ENCODE measurements around the gene CDKN1B.

The CDKN1B gene

DNA sequence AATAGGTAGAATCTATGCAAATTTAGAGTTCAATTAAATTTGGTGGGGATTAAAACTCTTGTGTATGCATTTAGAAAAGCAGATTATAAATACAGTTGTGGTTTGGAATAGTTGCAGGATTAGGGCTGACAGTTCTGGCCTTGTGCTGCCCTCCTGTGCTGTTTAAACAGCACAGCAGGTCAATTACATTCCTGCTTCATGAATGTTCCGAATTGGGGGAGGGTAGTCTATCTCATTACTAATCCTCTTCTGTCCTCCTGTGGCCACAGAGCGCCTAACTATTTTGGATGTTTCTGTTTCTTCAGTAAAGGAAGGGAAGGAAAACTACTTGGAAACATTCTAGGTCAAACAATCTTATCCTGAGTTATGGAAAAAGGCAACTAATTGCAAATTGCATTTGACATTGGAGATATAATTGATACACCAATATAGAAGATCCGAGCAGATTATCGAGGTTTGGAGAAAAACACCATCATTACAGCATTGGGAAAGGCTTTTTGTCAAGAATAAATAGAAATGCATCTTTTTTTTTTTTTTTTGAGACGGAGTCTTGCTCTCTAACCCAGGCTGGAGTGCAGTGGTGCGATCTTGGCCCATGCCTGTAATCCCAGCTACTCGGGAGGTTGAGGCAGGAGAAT lies 12.5 kb upstream of the CDKN1B start:
- peak; percentile 92 for DNase-seq

DNA sequence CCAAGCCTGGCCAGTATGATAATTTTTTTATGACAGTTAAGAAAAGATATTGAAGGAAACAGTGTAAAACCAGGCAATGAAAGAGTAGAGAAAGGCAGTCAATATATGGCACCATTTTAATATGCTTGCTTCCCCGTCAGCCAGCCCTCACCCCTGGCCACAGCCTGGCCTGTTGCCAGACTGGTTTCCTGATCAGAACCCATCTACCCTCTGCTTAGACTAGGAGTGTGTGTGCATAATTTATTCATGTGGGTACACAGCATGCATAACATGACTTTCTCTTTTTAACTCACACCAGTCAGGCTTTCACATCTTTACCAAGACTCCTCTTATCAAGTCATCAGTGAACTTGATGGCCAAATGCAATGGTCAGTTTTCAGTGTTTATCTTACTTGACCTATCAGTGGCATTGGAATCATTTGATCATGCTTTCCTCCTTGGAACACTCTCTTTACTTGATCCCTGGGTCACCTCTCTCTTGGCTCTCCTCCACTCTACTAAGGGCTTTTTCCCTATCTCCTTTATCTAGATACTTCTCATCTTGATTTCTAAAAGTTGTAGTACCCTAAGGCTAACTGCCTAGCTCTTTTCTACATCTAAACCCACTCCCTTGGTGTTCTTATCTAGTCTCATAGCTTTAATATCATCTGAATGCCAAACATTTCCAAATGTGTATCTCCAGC lies 11.2 kb upstream of the CDKN1B start:
- DNase-seq = no peak

DNA sequence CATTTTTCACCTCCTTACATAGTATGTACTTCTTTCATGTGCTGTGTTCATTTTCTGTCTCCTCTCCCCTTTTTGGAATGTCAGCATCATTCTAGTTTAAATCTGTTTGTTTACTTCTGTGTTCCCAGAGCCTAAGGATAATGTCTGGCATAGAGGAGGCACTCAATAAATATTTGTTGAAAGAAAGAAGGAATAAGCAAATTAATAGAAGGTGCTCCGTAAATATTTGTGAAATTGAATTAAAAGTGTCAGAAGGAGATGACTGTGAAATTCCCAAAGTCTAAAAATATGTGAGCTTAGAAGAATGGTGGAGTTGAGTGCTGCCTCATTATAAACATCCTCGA lies 3.3 kb upstream of the CDKN1B start:
- no peak for DNase-seq

DNA sequence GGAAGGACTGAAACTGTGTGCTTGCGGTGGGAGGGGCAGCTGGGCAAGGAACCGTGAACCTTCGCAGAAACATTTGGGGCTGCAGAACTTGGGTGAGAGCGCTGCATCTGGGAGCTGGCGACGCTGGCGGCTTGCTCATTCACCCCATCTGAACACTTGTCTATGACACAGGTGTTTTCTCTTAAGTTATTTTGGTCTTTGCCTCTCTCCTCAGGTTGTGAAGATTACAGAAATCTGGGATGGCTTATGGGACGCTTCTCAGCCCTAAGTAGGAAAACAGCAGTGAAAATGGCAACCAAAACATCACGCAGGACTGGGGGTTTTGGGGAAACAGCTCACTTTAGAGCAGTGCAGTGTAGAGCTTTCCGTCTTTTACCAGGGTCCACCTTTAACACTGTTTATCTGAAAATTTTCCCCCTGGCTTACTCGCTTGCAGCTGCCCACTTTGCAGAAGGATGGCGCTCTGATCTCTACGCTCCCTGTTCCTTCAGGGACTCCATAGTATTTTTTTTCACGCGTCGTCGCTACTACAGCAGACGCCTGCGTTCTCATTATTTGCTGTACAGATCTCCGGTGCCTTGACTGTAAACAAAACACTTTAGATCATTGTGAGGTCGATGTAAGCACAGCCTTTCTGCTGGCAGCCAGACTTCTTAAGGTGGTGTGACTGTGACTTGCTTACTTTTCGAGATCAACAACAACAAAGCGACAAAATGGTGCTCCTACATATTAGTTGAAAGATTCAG lies 2.7 kb upstream of the CDKN1B start:
- peak; percentile 79 for DNase-seq

DNA sequence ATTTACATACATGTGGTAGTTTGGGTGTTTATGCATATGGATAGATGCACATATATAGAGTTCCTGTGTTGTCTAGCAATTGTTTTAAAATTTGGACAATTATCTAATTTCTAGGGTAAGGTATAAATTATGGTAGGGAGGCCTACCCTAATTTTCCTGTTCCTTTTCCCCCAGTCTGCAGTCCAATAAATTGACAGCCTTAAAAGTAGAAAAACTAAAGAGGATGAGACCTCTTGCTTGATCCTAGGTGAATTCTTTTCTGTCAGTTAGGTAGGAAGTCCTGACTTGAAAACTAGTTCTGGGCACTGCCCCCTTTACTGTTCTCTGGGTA lies 2.1 kb upstream of the CDKN1B start:
- DNase-seq = peak; percentile 58

DNA sequence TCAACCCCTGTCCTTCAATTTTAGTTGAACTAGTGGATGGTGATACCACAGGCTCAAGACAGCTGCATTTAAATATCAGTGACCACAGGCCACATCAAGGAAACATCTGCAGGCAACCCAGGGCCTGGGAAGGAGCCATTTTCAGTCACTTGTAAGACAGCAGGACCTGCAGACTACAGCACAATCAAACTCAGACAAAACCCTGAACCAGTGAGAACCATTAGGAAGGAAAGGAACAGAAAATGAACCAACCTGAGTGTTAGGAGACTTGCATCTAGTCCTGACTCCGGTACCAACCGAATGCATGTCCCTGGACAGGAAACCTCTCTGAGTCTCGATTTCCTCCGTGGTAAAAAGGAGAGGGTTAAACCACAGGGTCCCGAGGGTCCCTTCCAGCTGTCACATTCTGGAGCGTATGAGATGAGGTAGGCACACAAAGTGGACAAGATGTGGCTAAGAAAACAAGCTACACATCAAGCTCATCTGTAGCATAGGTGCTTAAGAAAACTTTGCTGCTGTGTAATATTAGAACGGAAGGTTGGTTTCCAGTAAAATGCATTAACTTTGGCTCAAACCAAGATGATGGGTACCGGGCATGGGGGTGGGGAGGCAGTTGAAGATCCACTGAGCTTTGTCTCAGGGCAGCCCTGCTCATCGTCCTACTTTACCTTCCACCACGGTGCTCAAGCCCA lies 1.6 kb upstream of the CDKN1B start:
- DNase-seq = peak; percentile 64

DNA sequence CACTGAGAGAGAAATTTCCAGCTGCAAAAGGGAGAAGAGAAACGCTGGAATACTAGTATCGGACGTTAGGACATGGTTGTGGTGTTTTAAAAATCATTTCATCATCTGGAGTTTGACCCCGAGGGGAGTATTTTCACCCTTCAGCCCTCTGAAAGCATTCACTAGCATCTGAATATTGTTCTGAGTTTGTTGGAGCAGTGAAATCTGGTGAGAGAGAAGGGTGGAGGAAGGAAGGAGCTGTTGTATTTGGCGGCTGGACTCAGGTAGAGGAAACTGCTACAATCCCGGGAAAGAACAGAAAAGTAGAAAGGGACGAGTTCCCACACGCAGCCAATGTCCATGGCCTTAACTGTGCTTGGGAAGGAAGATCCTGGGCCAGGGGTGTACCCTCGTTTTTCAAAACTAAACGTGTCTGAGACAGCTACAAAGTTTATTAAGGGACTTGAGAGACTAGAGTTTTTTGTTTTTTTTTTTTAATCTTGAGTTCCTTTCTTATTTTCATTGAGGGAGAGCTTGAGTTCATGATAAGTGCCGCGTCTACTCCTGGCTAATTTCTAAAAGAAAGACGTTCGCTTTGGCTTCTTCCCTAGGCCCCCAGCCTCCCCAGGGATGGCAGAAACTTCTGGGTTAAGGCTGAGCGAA lies 896 bp upstream of the CDKN1B start:
- DNase-seq = peak; percentile 77

DNA sequence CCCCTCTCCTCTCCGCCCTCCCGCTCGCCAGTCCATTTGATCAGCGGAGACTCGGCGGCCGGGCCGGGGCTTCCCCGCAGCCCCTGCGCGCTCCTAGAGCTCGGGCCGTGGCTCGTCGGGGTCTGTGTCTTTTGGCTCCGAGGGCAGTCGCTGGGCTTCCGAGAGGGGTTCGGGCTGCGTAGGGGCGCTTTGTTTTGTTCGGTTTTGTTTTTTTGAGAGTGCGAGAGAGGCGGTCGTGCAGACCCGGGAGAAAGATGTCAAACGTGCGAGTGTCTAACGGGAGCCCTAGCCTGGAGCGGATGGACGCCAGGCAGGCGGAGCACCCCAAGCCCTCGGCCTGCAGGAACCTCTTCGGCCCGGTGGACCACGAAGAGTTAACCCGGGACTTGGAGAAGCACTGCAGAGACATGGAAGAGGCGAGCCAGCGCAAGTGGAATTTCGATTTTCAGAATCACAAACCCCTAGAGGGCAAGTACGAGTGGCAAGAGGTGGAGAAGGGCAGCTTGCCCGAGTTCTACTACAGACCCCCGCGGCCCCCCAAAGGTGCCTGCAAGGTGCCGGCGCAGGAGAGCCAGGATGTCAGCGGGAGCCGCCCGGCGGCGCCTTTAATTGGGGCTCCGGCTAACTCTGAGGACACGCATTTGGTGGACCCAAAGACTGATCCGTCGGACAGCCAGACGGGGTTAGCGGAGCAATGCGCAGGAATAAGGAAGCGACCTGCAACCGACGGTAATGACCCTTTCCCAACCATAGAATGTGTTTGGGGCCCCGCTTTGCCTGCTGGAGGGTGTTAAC lies 615 bp downstream of the CDKN1B start:
- peak; percentile 41 for DNase-seq

DNA sequence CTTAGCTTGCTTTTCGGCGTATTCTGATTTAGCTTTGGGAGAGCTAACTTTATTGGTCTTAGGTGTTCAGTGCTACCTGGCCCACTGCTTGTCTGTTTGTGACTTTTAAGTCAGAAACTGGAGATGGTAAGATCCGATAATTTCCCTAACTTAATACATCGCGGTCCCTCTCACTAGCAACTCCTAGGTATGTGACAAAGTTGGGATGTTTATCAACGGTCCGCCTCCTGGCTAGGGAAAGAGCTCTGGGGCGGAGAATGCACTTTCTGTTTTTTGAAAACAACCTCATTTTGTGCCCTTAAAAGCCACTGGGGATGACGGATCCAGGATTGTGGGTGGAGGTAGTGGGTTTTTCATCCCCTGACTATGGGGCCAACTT lies 1.2 kb downstream of the CDKN1B start:
- peak; percentile 43 for DNase-seq

DNA sequence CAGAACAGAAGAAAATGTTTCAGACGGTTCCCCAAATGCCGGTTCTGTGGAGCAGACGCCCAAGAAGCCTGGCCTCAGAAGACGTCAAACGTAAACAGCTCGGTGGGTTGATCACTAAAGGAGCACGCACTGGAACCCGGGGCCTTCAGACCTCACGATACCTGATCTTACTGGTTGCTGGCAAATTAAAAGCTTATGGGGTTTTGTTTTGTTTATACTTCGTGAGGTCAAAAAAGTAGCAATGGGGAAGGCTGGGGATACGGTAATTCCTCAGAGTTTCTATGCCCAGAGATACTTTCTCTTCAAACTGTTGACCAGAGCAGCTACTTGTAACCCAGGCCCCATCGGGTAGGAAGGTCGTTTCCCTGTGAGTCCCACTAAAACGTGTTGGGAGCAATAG lies 1.7 kb downstream of the CDKN1B start:
- DNase-seq = peak; percentile 59

DNA sequence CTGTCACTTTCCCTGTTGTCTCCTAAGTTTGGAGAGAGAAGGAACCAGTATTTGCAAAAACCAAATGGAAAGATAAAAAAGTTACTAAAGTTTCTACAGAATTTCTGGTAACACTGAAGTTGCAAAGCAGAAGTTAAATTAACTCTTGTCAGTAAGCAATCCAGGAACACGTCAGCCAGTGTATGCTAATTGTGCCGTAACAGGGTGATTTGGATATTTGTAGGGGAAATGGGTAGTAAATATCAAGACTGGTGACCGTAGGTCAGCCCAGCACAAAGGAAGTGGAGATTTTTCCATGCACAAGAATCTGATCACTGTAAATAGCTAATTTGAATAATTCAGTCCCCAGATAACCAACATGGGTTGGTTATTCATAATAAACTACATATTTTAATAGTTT lies 2.3 kb downstream of the CDKN1B start:
- peak; percentile 29 for DNase-seq

DNA sequence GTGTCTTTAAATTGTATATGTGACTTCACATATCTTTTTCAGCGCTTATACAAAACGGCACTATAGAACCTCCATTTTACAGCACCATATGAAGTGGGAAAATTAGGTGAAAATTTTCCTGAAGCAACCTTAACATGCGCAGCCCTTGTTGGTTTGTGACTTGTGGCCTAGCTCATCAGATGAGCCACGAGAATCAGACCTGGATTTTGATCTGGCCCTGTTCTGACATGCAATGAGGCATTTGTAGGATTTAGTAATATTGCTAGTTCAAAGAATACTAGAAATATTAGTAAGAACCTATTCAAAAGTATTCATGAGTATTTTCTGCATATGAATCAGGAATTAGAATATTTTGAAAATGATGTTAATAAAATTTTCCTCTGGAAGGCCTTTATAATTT lies 2.9 kb downstream of the CDKN1B start:
- DNase-seq = peak; percentile 29

DNA sequence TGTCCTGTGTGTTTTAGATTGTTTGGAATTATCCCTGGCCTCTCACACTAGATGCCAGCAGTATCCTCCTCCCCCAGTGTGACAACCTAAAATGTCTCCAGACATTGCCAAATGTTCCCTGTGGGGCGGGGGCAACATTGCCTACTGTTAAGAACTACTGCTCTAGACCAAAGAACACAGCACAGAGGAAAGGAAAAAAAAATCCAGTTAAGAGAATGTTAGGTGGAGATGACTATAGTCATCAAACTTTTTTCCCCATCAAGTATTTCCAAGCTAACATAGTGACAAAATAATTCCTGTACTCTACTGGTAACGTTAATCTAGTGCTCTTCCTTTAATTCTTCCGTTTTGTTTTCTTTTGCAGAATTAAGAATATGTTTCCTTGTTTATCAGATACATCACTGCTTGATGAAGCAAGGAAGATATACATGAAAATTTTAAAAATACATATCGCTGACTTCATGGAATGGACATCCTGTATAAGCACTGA lies 3.5 kb downstream of the CDKN1B start:
- peak; percentile 57 for DNase-seq

DNA sequence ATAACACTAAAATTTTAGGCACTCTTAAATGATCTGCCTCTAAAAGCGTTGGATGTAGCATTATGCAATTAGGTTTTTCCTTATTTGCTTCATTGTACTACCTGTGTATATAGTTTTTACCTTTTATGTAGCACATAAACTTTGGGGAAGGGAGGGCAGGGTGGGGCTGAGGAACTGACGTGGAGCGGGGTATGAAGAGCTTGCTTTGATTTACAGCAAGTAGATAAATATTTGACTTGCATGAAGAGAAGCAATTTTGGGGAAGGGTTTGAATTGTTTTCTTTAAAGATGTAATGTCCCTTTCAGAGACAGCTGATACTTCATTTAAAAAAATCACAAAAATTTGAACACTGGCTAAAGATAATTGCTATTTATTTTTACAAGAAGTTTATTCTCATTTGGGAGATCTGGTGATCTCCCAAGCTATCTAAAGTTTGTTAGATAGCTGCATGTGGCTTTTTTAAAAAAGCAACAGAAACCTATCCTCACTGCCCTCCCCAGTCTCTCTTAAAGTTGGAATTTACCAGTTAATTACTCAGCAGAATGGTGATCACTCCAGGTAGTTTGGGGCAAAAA lies 4.1 kb downstream of the CDKN1B start:
- peak; percentile 58 for DNase-seq

DNA sequence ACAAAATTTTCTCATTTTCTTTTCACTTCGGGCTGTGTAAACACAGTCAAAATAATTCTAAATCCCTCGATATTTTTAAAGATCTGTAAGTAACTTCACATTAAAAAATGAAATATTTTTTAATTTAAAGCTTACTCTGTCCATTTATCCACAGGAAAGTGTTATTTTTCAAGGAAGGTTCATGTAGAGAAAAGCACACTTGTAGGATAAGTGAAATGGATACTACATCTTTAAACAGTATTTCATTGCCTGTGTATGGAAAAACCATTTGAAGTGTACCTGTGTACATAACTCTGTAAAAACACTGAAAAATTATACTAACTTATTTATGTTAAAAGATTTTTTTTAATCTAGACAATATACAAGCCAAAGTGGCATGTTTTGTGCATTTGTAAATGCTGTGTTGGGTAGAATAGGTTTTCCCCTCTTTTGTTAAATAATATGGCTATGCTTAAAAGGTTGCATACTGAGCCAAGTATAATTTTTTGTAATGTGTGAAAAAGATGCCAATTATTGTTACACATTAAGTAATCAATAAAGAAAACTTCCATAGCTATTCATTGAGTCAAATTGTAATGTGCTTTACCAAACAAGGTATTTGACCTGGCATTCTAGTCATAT lies 4.8 kb downstream of the CDKN1B start:
- DNase-seq = peak; percentile 51

DNA sequence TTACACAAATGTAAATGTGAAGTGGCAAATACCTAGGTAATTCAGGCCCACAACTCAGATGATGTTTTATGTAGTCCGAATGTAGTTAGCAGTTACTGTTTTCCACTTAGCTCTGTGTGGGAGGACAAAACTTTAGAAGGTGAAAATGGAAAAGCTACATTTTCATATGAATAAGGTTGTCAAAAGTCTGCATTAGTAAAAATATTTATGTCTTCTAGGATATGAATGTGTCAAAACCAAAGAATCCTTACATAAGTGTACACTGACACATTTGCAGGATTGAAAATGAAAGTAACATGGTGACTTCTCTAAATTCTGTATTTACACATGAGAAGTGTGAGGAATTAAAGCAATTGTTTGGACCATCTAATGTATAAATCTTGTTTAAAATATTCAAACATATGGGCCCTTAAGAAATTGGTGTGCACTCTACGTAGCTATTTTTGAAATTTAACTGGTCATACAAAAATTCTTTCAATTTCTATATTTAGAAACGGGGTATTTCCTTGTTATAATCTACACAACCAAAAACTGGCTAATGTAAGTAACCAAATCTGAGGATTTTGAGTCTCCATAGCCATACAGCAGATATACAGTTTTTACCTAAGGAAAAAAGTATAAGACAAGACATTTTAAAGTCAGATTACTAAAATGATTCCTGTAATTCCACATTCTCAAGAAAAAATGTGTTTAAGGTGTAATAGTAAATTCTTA lies 5.4 kb downstream of the CDKN1B start:
- DNase-seq = peak; percentile 77

DNA sequence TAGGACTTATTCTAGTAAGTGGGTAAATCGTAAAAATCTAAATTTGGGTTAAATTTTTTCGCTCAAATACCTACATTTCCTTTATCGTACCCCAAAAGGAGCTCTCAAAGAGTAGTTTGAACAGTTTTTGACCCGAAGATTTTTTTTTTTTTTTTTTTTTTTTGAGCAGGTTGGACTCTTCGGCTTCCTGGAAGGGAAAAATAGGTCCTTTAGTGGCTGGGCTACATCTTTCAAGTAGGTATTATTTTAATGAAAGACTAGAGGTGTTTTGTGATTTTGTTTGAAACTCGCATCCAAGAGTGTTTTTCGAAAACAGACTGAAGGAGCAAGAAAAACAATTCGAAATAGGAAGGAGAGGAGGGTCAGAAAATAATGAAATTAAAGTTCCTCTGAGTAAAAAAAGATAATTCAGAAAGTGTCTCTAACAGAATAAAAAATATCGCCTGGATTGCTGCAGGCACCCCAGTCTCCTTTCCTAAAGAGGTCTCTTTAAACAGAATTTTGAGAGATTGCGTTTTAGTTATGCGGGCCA lies 6.0 kb downstream of the CDKN1B start:
- peak; percentile 60 for DNase-seq

DNA sequence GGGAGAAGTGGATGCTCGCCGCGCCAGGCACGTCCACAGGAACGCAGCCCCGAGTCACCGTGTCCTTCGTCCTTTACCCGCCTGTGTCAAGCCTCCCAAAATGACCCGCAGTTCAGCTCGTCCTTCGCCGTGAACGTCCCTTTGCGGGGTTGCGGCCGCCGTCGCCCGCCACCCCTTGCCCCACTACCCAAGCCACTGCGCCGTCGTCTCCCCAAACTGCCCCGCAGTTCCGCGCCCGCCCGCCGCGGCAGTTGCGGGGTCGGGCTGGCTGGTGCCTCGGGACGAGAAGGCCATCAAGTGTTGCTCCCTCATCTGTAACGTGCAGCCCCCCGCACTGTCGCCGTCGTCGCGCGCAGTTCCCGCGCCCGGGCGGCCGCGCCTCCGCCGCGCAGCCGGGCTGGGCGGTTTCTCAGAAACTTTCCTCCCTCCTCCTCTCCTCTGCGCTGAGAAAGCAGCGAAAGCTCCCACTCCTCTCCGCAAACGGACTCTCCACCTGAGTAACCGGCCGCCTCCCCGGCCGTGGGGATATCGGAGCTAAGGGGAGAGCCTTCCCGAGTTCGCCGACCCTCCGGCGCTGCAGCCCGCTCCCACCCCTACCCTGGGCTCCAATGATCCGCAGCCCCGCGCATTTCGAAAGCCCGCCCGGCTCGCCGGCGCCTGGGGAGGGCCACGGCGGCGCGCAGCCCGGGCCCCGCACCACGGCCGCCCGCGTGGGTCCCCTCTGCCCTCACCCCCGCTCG lies 6.7 kb downstream of the CDKN1B start:
- peak; percentile 54 for DNase-seq

DNA sequence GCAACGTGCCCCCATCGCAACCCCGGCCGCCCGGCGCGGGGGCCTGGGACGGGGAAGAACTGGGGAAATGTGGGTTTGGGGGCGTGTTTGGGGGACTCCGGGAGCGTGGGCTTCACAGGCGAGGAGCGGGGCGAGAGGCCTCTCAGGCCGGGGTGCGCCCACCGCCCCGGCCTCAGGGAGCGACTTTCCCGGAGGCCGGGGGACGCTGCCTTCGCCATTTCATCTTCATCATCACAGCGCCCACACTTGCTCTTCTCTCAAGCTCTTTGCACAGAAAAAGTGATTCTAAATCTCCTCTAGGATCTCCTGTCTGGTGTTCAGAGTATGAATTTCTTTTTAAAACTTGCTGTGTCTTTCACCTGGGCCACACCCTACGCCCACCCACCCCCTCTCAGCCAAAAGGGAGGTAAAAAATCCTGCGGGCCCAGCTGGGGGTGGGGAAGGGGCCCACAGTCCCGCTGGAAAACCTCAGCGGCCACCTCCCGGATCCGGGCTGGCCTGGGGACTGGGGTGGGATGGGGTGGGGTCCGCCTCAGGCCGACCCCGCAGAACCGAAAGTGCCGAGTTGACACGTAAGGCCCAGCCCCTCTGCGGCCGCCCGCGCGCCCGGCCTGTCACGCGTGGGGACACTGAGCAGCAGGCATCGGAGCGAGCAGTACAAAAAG lies 7.4 kb downstream of the CDKN1B start:
- DNase-seq = peak; percentile 63
